Fibroblast of lung (primary cell): ENCODE data around the gene BCAS3.

Experiments used
- EZH2 ChIP-seq: IDR thresholded peaks from 2 replicates; pipeline ENCODE4 v1.5.1; 2012; ENCODE audit warnings: low read length, control low read depth, mild to moderate bottlenecking; ENCODE audit errors: missing control alignments
- TF ChIP-seq, protein P1 (sequence below), 2 donors: IDR thresholded peaks in 1 of 2; conservative IDR thresholded peaks in 1 of 2; 1 replicate in 1 of 2; 2 replicates in 1 of 2; pipeline ENCODE4 v1.5.1; 2011 to 2012; ENCODE audit warnings: low read length in 2 of 2, control low read depth in 1 of 2, inconsistent platforms in 1 of 2, low read depth in 1 of 2, mild to moderate bottlenecking in 1 of 2

DNA sequence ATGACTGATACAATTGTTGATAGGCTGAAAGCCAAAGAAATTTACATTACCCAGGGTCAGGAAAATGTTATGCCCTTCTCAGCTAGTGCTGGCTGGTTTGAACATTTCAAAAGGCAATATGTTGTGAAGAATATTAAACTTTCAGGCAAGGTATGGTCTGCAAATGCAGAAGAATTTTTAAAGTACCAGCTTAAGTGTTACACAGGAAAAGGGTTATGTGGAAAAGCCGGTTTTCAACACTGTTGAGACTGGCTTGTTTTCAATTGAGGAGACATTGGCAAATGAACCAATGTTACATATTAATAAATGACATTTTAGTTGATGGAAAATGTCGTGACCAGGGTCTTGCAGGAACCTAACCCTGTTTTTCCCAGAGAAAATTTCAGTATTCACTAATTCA lies 506.1 kb downstream of the BCAS3 start:
- TF ChIP-seq, protein P1, sequence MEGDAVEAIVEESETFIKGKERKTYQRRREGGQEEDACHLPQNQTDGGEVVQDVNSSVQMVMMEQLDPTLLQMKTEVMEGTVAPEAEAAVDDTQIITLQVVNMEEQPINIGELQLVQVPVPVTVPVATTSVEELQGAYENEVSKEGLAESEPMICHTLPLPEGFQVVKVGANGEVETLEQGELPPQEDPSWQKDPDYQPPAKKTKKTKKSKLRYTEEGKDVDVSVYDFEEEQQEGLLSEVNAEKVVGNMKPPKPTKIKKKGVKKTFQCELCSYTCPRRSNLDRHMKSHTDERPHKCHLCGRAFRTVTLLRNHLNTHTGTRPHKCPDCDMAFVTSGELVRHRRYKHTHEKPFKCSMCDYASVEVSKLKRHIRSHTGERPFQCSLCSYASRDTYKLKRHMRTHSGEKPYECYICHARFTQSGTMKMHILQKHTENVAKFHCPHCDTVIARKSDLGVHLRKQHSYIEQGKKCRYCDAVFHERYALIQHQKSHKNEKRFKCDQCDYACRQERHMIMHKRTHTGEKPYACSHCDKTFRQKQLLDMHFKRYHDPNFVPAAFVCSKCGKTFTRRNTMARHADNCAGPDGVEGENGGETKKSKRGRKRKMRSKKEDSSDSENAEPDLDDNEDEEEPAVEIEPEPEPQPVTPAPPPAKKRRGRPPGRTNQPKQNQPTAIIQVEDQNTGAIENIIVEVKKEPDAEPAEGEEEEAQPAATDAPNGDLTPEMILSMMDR (conservative IDR thresholded peaks at IDR 0.05 in 1 of 2, IDR thresholded peaks at IDR 0.05 in 1 of 2; ENCODE audit: low read depth in 1 of 2, low read length in 2 of 2) = no peak
- no peak for TF ChIP-seq EZH2
